HAP-1 (cell line): ENCODE results near the gene CAPN11.
"Not testable (repeated sequence)": the region's sequence is repeated elsewhere in the genome, so short reads cannot be mapped to it uniquely, and the experiment has no call there.

ENCODE experiments used
- DNase-seq, 2 experiments: peaks; one replicate each; pipeline ENCODE4 v3.0.0-alpha.2; 2016 to 2020; ENCODE audit warnings: low spot score in 2 of 2
- H3K27me3 ChIP-seq: fragments of 250-450 bp; sonication (Bioruptor Pico); 2 replicates; pipeline ENCODE4 v1.5.1; 2020; ENCODE audit warnings: low read depth, mild to moderate bottlenecking, moderate library complexity
- H3K36me3 ChIP-seq: fragments of 250-450 bp; sonication (Bioruptor Pico); replicated peaks from 2 replicates; pipeline ENCODE4 v1.5.1; 2020; ENCODE audit warnings: mild to moderate bottlenecking
- H3K4me1 ChIP-seq: fragments of 250-450 bp; sonication (Bioruptor Pico); 2 replicates; pipeline ENCODE4 v1.5.1; 2020; ENCODE audit warnings: mild to moderate bottlenecking
- H3K4me3 ChIP-seq: fragments of 250-450 bp; sonication (Bioruptor Pico); 2 replicates; pipeline ENCODE4 v1.5.1; 2020; ENCODE audit warnings: mild to moderate bottlenecking, moderate library complexity
- H3K9me3 ChIP-seq: fragments of 250-450 bp; sonication (Bioruptor Pico); 2 replicates; pipeline ENCODE4 v1.5.1; 2020; ENCODE audit warnings: mild to moderate bottlenecking, moderate library complexity
- in situ Hi-C: fragments of 300-500 bp; cut with MboI; formaldehyde crosslinking; loops from 3 replicates; pipeline ENCODE4 v1.14.3; 2020; ENCODE audit warnings: low sequenced_read_pairs, inconsistent platforms, mixed read lengths

Gene CAPN11

DNA sequence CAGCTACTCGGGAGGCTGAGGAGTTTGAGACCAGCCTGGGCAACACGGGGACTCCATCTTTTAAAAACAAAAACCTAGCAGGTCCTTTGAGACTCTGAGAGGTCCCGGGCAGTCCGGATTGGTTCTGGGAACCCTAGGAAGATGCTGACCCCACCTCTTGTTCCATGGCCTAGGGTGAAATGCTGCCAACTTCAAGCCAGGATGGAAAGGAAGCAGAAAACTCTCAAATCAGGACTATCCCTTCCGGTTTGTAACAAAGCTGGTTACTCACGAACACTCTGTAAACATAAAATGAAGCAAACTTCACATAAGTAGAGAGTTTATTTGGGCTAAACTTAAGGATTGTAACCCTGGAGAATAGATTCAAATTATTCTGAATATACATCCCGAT lies 28.0 kb downstream of the CAPN11 start:
- Histone ChIP-seq H3K9me3 (no peaks in the 10 kb centered on the region), H3K27me3 (peaks cover 3% of the 10 kb centered on the region; the same call in 1 of the 2 replicates), H3K36me3 (no peaks in the 10 kb centered on the region), H3K4me1 (no peaks in the 10 kb centered on the region), H3K4me3 (no peak overlapping the region)
- DNase-seq = no peak
- in situ Hi-C loops = no loop called here

- Histone ChIP-seq H3K4me3 (no peak overlapping the region), H3K27me3 (peaks cover 3% of the 10 kb centered on the region; the same call in 1 of the 2 replicates), H3K9me3 (no peaks in the 10 kb centered on the region), H3K36me3 (no peaks in the 10 kb centered on the region), H3K4me1 (no peaks in the 10 kb centered on the region)
- DNase-seq = no peak
- in situ Hi-C loops = no loop called here
Observed at GRCh38 chr6:44188819-44189218, 30.2 kb downstream of the CAPN11 start.

GRCh38 chr6:44189257-44189656 lies 30.6 kb downstream of the CAPN11 start:
- Histone ChIP-seq H3K4me1 (no peaks in the 10 kb centered on the region), H3K9me3 (no peaks in the 10 kb centered on the region), H3K36me3 (no peaks in the 10 kb centered on the region), H3K4me3 (no peak overlapping the region), H3K27me3 (peaks cover 3% of the 10 kb centered on the region; the same call in 1 of the 2 replicates)
- in situ Hi-C loops = no loop called here
- no peak for DNase-seq

DNA sequence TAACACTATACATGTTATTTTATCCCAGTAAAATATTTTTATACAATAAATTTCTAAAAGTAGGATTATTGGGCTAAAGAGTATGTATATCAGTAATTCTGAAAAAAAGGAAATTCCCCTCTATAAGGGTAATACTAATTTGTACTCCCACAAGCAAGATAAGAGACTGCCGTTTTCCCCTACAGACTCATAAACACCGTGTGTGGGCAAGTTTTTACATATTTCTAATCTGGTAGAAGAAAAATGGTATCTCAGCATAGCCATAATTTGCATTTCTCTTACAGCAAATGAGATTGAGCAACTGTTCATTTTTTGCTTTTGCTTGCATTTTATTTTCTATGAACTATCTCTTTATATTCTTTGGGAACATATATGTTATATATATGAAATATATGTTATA lies 32.1 kb downstream of the CAPN11 start:
- Histone ChIP-seq H3K27me3 (no peaks in the 10 kb centered on the region), H3K4me3 (no peak overlapping the region), H3K36me3 (no peaks in the 10 kb centered on the region), H3K9me3 (no peaks in the 10 kb centered on the region), H3K4me1 (no peaks in the 10 kb centered on the region)
- no peak for DNase-seq
- in situ Hi-C loops = no loop called here

GRCh38 chr6:44192428-44193041 lies 33.9 kb downstream of the CAPN11 start:
- DNase-seq = no peak
- Histone ChIP-seq H3K27me3 (no peaks in the 10 kb centered on the region), H3K4me1 (no peaks in the 10 kb centered on the region), H3K9me3 (no peaks in the 10 kb centered on the region), H3K4me3 (no peak overlapping the region), H3K36me3 (no peaks in the 10 kb centered on the region)
- in situ Hi-C loops = no loop called here

- in situ Hi-C loops = no loop called here
- no peak for DNase-seq
Observed at GRCh38 chr6:44193307-44193910, 34.8 kb downstream of the CAPN11 start.

DNA sequence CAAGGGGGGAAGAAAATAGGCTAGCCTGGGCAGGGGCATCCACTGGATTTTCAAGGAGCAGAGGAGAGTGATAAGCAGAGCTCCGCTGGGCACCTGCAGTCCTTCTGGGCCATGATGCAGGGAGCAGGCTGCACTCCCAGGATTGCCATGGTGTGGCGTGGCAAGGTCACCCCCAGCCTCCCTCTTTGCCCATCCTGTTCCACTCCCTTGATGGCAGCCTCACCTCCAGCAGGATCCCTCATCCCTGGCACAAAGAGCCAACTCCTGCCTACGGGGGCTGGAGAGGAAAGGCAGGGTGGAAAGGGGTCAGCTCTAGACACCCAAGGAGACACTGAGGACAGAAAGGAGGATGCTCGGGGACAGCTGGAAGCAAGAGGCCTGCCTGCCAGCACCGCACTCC lies 35.7 kb downstream of the CAPN11 start:
- Histone ChIP-seq H3K4me1 (no peaks in the 10 kb centered on the region), H3K9me3 (no peaks in the 10 kb centered on the region), H3K36me3 (no peaks in the 10 kb centered on the region), H3K4me3 (no peak overlapping the region), H3K27me3 (no peaks in the 10 kb centered on the region)
- no peak for DNase-seq
- in situ Hi-C loops = no loop called here

More at GRCh38 chr6:44193307-44193910, 34.8 kb downstream of the CAPN11 start:
- no peaks in the 10 kb centered on the region for H3K27me3 ChIP-seq
- H3K4me1 ChIP-seq = no peaks in the 10 kb centered on the region
- H3K36me3 ChIP-seq = no peaks in the 10 kb centered on the region
- H3K9me3 ChIP-seq = no peaks in the 10 kb centered on the region
- no peak overlapping the region for H3K4me3 ChIP-seq

DNA sequence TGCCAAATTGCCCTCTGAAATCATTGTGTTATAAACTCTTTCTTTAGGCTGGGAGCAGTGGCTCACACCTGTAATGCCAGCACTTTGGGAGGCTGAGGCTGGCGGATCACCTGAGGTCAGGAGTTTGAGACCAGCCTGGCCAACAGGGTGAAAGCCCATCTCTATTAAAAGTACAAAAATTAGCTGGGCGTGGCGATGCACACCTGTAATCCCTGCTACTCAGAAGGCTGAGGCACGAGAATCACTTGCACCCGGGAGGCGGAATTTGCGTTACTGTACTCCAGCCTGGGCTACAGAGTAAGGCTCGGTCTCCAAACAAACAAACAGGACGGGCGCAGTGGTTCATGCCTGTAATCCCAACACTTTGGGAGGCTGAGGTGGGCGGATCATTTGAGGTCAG lies 37.7 kb downstream of the CAPN11 start:
- H3K9me3 ChIP-seq, H3K4me3 ChIP-seq, in situ Hi-C loops, H3K36me3 ChIP-seq, H3K4me1 ChIP-seq, DNase-seq, H3K27me3 ChIP-seq: not testable (repeated sequence)

DNA sequence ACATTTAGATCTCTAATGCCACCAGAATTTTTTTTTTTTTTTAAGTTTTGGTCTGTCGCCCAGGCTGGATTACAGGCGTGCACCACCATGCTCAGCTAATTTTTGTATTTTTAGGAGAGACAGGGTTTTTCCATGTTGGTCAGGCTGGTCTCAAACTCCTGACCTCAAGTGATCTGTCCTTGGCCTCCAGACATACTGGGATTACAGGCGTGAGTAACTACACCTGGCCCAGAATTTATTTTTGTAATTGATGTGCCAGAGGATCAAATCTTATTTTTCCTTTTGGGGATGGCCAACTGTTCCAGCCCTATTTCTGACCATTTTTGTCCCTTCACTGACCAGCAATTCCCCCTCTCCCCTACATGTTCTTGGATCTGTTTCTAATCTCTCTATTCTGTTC lies 40.1 kb downstream of the CAPN11 start:
- no peaks in the 10 kb centered on the region for H3K9me3 ChIP-seq
- in situ Hi-C loops = no loop called here
- DNase-seq = no peak
- H3K36me3 ChIP-seq = no peaks in the 10 kb centered on the region
- peaks cover 5% of the 10 kb centered on the region; the same call in 1 of the 2 replicates for H3K4me1 ChIP-seq
- no peak overlapping the region for H3K4me3 ChIP-seq
- H3K27me3 ChIP-seq = no peaks in the 10 kb centered on the region

GRCh38 chr6:44199883-44200282 lies 41.3 kb downstream of the CAPN11 start:
- Histone ChIP-seq H3K4me3 (no peak overlapping the region), H3K4me1 (peaks cover 5% of the 10 kb centered on the region; the same call in 1 of the 2 replicates), H3K27me3 (no peaks in the 10 kb centered on the region), H3K36me3 (no peaks in the 10 kb centered on the region), H3K9me3 (no peaks in the 10 kb centered on the region)
- in situ Hi-C loops = no loop called here
- no peak for DNase-seq

DNA sequence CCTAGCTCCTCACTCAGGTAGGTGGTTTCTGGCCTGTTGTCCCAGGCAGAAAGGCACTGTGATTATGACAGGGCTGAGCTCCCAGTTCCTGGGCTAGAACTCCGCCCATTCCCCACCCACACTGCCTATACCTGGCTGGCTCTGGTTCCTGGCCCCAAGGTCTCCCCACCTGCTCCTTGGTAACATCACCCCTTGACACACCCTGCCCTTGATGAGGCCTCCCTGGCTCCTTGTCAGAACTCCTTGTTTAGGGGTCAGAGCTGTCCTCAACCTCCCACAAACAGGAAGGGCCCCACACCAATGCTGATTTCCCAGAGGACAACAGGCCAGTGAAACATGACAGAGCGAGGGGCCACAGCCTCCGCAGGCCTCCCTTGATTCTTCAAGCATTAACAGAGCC lies 42.6 kb downstream of the CAPN11 start:
- H3K4me3 ChIP-seq = no peak overlapping the region
- in situ Hi-C loops = no loop called here
- H3K36me3 ChIP-seq = no peaks in the 10 kb centered on the region
- H3K9me3 ChIP-seq = no peaks in the 10 kb centered on the region
- DNase-seq = no peak
- no peaks in the 10 kb centered on the region for H3K27me3 ChIP-seq
- peaks cover 5% of the 10 kb centered on the region; the same call in 1 of the 2 replicates for H3K4me1 ChIP-seq

DNA sequence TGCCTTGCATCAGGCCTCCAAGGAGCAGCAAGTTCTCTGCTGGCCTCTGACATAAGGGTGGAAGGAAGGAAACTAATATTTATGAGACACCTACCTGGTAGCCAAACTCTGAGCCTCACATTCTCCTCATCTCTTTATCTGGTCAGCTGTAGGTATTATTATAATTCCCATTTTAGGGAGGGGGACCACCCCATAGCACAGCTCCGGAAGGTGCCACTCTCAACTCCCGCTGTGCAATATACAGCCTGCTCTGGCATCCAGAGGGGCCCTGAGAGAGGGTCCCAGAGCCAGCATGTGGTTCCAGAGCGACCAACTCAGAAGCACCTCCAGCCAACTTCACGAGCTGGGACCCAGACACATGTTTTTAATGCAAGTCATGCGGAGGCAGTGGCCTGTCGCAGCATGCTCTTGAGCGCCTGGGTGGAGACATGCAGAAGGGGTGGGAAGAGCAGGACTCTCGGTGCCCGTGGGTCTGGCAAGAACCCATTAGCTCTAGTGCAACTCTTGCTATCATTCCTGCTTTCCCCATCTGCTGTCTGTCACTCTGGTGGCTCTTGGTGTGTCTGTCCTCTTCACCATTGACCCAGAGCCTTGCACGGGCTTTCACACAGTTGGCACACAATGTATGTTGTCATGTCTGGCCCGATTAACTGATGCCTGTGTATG lies 43.2 kb downstream of the CAPN11 start:
- H3K36me3 ChIP-seq = no peaks in the 10 kb centered on the region

DNA sequence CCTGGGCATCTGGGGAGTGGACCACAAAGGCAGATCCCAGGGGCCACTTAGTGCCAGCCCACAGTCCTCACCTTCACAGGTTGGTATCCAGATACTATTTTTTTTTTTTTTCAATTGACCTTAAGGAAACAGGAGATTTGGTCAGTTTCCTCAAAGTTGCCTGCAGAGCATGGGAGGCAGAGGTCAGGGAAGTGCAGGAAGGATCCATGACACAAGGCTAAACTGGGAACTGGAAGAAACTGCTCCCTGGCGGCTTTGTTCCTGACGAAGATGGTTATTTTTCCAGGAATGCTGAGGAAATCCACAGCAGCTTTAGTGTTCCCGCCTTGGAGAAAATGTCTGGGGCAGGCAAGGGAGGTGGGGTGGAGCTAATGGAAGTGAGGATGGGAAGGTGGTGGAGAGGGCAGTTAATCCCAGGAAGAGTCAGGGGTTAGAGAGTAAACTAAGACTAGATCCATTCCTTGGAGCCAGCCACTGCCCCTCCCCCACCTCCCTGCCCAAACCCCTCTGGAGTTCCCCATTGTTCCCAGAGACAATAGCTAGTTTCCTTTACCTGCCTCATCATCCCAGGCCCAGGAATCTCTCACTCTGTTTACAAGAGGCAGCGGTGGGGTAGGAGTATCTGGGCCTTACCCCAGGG lies 43.8 kb downstream of the CAPN11 start:
- H3K4me1 ChIP-seq = peaks cover 11% of the 10 kb centered on the region
- H3K27me3 ChIP-seq = no peaks in the 10 kb centered on the region
- no peak overlapping the region for H3K4me3 ChIP-seq
- no peaks in the 10 kb centered on the region for H3K36me3 ChIP-seq
- no peaks in the 10 kb centered on the region for H3K9me3 ChIP-seq
- in situ Hi-C loops = no loop called here
- DNase-seq = peak in 1 of 2 experiments; percentile 33

More for the DNA sequence above, 43.2 kb downstream of the CAPN11 start:
- Histone ChIP-seq H3K27me3 (no peaks in the 10 kb centered on the region), H3K9me3 (no peaks in the 10 kb centered on the region), H3K4me1 (peaks cover 10% of the 10 kb centered on the region), H3K4me3 (no peak overlapping the region)
- in situ Hi-C loops = no loop called here
- no peak for DNase-seq
